Activated B cell treated with CpG ODN at 0.5 μM for 24 hours (primary cell): ENCODE measurements around the gene AQP5. TPM values are rescaled to one million over a fixed set of nuclear protein-coding genes. Genes with fewer than 3 reads are reported as not detected.
"Not testable (repeated sequence)": the region's sequence is repeated elsewhere in the genome, so short reads cannot be mapped to it uniquely, and the experiment has no call there.

ENCODE experiments used
- ATAC-seq: fragments of 200-7000 bp; cut with Tn5 transposase; one replicate; pipeline ENCODE4 v1.10.0; 2021; ENCODE audit warnings: low read depth, mild to moderate bottlenecking, moderate library complexity
- CTCF ChIA-PET: fragments of 350-600 bp; sonication (Branson Sonifier 250); formaldehyde crosslinking; loops from one replicate; lab custom pipeline; 2021; ENCODE audit warnings: antibody characterized with exemption; lab: Charles Lee
- POLR2A ChIA-PET: fragments of 350-600 bp; sonication (Branson Sonifier 250); formaldehyde crosslinking; loops from one replicate; lab custom pipeline; 2021; ENCODE audit warnings: antibody characterized with exemption; lab: Charles Lee
- DNase-seq: peaks from one replicate; pipeline ENCODE4 v3.0.0; 2022
- H3K27ac Mint-ChIP-seq: one replicate; pipeline ENCODE4 v1.8.0; 2020; ENCODE audit warnings: mixed read lengths
- H3K27me3 Mint-ChIP-seq: one replicate; pipeline ENCODE4 v1.8.0; 2021; ENCODE audit warnings: mixed read lengths
- H3K36me3 Mint-ChIP-seq: one replicate; pipeline ENCODE4 v1.8.0; 2021; ENCODE audit warnings: low read depth, mixed read lengths
- H3K4me1 Mint-ChIP-seq: one replicate; pipeline ENCODE4 v1.8.0; 2021; ENCODE audit warnings: mixed read lengths
- H3K4me3 Mint-ChIP-seq: one replicate; pipeline ENCODE4 v1.8.0; 2020; ENCODE audit warnings: mild to moderate bottlenecking, mixed read lengths
- H3K9me3 Mint-ChIP-seq: one replicate; pipeline ENCODE4 v1.8.0; 2020; ENCODE audit warnings: mixed read lengths
- CTCF ChIP-seq: fragments of 200-600 bp; IDR thresholded peaks from one replicate; pipeline ENCODE4 v1.8.0; 2022; ENCODE audit warnings: antibody characterized with exemption, mild to moderate bottlenecking
- intact Hi-C: fragments of 100-400 bp; cut with micrococcal nuclease; formaldehyde crosslinking; loops from one replicate; pipeline ENCODE4 v1.15.1; 2024
- total RNA-seq: library from RNA; stranded (reverse); gene quantifications from 2 replicates; pipeline ENCODE4 v1.2.3, GENCODE V29; 2022

The AQP5 gene
- total RNA-seq, 1 donor from 2014 or later: not detected

DNA sequence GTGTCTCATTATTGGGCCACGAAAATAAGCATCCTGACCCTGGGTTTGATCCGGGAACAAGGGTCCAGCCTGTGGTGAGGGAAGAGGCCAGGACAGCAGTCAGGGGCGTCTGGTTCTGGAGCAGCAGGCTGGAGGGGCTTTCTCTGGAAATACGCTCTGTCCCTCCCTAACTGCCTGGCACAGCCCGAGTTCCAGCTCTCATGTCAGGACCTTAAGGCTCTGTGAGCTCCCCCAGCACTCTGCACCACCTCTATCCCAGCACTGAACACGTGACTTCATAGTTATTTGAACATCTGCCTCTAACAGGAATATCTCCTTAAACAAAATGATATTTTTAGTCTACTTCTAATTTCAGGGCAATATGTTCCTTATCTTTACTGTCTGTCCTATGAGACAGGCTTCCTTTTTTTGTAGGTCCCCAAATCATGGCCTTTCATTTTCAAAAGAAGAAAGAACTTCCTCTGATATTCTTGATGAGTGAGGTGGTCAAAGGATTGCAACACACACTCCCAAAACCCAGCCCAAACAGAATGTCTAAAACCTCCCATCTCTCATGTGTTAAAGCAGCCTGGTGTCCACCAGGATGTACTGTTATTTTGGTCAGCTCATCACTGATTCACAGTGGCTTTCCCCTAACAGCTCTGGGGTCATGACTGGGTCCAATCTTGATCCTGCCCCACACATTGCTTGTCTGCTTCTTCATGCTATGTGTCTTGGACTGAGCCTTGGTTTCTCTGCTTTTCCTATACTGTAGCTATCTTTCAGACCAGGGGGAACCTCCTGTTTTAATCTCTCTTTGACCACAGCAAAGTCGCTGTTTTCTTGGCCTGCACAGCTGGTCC lies 20.8 kb downstream of the AQP5 start:
- H3K9me3 Mint-ChIP-seq: no peaks in the 10 kb centered on the region
- H3K27ac Mint-ChIP-seq: no peak overlapping the region
- intact Hi-C loops: no loop called here
- POLR2A ChIA-PET: no interaction called here
- no peak for ATAC-seq
- DNase-seq: no peak
- CTCF ChIA-PET: interaction anchor here (0.8 to 3.6 kb wide), 2 partner anchors 16 to 92 kb away, joined by 3 to 12 read pairs; no protein-coding TSS in a partner anchor
- H3K27me3 Mint-ChIP-seq: no peaks in the 10 kb centered on the region
- H3K36me3 Mint-ChIP-seq: no peaks in the 10 kb centered on the region
- no peak overlapping the region for H3K4me3 Mint-ChIP-seq
- no peak for TF ChIP-seq CTCF
- H3K4me1 Mint-ChIP-seq: no peaks in the 10 kb centered on the region

GRCh38 chr12:49983892-49984291 lies 22.2 kb downstream of the AQP5 start:
- no peak for DNase-seq
- Mint-ChIP-seq H3K9me3 (no peaks in the 10 kb centered on the region), H3K36me3 (peaks cover 7% of the 10 kb centered on the region), H3K4me3 (no peak overlapping the region), H3K27ac (no peak overlapping the region), H3K27me3 (no peaks in the 10 kb centered on the region), H3K4me1 (no peaks in the 10 kb centered on the region)
- CTCF ChIA-PET: interaction anchor here (3.6 kb wide), 1 partner anchor 17 kb away, joined by 12 read pairs; no protein-coding TSS in a partner anchor
- no peak for TF ChIP-seq CTCF
- intact Hi-C loops: no loop called here
- no peak for ATAC-seq
- POLR2A ChIA-PET: no interaction called here

GRCh38 chr12:49984476-49985359 lies 23.0 kb downstream of the AQP5 start:
- no peak for ATAC-seq

DNA sequence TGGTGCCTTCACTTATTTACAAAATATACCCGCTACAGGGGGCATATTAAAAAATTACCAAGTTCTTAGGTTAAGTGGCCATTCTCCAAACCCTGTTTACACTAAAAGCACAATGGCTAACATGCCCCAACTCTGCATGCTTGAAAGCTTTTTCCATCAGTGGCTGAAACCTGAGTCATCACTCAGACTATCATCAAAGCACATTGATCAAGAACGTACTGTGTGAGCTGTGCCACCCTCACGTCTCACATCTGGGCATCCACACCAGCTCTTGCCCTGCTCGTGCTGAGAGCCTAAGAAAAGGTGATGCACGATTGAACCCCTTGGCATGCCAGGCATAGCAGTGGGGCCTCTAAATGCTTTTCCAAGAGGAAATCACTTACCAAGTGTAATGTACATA lies 24.3 kb downstream of the AQP5 start:
- no peak for TF ChIP-seq CTCF
- intact Hi-C loops: no loop called here
- no peak for DNase-seq
- Mint-ChIP-seq H3K36me3 (peaks cover 14% of the 10 kb centered on the region), H3K4me3 (no peak overlapping the region), H3K27me3 (no peaks in the 10 kb centered on the region), H3K9me3 (no peaks in the 10 kb centered on the region), H3K4me1 (no peaks in the 10 kb centered on the region), H3K27ac (no peak overlapping the region)
- CTCF ChIA-PET: no interaction called here
- POLR2A ChIA-PET: interaction anchor here (0.6 kb wide), 1 partner anchor 151 kb away, joined by 7 read pairs; no protein-coding TSS in a partner anchor
- ATAC-seq: no peak

More at GRCh38 chr12:49984476-49985359, 23.0 kb downstream of the AQP5 start:
- TF ChIP-seq CTCF: no peak
- no peaks in the 10 kb centered on the region for H3K4me1 Mint-ChIP-seq
- H3K27me3 Mint-ChIP-seq: no peaks in the 10 kb centered on the region
- H3K36me3 Mint-ChIP-seq: peaks cover 10% of the 10 kb centered on the region
- no peak for DNase-seq
- intact Hi-C loops: no loop called here
- no peaks in the 10 kb centered on the region for H3K9me3 Mint-ChIP-seq
- POLR2A ChIA-PET: no interaction called here
- CTCF ChIA-PET: interaction anchor here (3.6 kb wide), 1 partner anchor 18 kb away, joined by 12 read pairs; no protein-coding TSS in a partner anchor
- H3K27ac Mint-ChIP-seq: no peak overlapping the region
- no peak overlapping the region for H3K4me3 Mint-ChIP-seq

GRCh38 chr12:49986476-49986875 lies 24.8 kb downstream of the AQP5 start:
- H3K36me3 Mint-ChIP-seq: peaks cover 14% of the 10 kb centered on the region
- H3K4me1 Mint-ChIP-seq: not testable (repeated sequence)

More at GRCh38 chr12:49986476-49986875, 24.8 kb downstream of the AQP5 start:
- CTCF ChIA-PET: interaction anchor here (1.0 kb wide), 1 partner anchor 19 kb away, joined by 3 read pairs; no protein-coding TSS in a partner anchor
- H3K27me3 Mint-ChIP-seq, H3K27ac Mint-ChIP-seq, H3K9me3 Mint-ChIP-seq, intact Hi-C loops, ATAC-seq, DNase-seq, H3K4me3 Mint-ChIP-seq: not testable (repeated sequence)
- POLR2A ChIA-PET: interaction anchor here (0.6 kb wide), 1 partner anchor 151 kb away, joined by 7 read pairs; no protein-coding TSS in a partner anchor
